Endothelial cell of hepatic sinusoid (primary cell): ENCODE data around the gene FAU.

Source experiments
- in situ Hi-C: cut with HindIII; loops from 2 replicates; pipeline ENCODE4 v1.10.0; 2017; ENCODE audit warnings: low sequenced_read_pairs

The FAU gene

GRCh38 chr11:65109231-65110198 lies 12.4 kb downstream of the FAU start:
- in situ Hi-C loops = no loop called here

- in situ Hi-C loops = no loop called here
Measured at GRCh38 chr11:65108469-65109123, 13.3 kb downstream of the FAU start.

DNA sequence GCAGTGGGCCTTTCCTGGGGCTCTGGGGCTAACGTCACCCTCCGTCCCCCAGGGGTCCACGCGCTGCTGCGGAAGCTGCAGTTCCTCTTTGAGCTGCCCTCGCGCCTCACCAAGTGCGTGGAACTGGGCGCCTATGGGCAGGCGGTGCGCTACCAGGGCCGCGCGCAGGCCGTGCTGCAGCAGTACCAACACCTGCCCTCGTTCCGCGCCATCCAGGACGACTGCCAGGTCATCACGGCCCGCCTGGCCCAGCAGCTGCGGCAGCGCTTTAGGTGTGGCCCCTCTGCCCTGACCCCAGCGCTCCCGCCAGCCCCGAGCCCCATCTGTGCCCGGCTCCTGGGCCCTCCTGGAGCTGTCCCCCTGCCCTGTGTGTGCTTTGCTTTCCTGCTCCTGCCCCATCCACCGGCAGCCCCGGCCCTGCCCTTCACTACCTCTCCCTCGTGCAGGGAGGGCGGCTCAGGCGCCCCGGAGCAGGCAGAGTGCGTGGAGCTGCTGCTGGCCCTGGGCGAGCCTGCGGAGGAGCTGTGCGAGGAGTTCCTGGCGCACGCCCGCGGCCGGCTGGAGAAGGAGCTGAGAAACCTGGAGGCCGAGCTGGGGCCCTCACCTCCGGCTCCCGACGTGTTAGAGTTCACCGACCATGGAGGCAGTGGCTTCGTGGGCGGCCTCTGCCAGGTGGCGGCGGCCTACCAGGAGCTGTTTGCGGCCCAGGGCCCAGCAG lies 14.0 kb downstream of the FAU start:
- in situ Hi-C loops = no loop called here

DNA sequence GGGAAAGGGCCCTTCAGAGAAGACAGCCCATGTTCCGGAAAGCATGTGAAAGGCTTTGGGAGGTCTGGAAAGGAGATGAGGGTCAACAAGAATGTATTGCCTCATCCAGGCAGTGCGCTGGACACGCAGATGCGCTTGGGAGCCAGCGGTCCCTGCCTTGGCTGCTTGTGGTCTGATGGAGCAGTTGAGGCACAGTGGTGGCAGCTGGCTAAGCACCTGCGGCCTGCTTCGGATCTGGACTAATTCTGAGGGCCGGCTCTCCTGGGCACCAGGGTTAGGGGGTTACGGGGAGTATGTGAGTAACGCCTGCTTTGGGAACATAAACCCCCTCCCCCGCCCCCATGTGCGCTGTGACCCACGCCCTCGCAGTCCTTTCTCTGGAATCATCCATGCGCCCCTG lies 14.9 kb downstream of the FAU start:
- in situ Hi-C loops = no loop called here

GRCh38 chr11:65104628-65105027 lies 17.3 kb downstream of the FAU start:
- in situ Hi-C loops = no loop called here

DNA sequence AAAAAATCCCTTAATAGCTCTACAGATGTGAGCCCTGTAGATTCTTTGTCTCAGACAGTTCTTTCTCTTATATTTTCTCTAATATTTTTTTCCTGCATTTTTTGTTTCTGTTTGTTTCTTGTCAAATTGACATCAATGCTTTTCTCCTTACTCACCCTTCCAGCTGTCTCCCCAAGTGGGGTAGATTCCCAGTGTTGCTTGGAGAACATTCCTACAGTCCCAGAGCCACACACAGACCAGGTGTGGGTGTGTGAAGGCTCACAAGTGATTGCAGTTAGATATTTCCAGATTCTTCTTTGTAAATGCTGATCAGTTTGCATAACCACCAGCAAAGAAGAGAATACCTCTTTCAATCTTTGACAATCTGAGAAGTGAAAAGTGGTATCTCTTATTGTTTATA lies 18.5 kb downstream of the FAU start:
- in situ Hi-C loops = no loop called here

DNA sequence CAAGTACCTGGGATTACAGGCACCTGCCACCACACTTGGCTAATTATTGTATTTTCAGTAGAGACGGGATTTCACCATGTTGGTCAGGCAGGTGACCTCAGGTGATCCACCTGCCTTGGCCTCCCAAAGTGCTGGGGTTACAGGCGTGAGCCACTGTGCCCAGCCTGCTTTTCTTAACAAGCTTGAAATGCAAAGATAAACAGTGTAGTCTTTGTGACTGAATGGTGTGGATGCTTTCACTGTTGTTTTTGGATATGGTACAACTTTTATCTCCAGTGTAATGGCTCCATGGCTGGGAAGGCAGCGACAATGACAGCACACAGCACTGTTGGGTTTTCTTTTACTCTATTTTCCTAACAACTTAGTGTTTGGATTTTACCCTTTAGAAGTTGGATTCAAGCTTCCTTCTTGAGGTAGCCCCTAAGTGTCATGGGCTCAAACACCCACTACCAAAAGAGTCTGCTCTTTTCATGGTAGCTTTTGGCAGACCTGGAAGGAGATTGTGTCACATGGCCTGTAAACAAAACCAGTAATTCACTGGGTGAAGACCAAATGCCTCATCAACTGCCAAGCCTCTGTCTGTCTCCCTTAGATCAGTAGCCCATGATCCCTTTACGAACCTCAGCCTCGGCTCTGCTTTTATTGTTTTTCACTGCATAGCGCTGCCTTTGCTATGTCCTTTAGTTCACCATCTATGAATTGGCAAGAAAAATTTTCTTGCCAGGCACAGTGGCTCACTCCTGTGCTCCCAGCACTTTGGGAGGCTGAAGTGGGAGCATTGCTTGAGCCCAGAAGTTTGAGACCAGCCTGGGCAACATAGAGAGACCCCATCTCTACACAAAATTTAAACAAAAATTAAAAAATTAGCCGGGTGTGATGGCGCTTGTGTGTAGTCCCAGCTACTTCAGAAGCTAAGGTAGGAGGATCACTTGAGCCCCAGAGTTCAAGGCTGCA lies 19.5 kb downstream of the FAU start:
- in situ Hi-C loops = no loop called here

- in situ Hi-C loops = no loop called here
Measured at GRCh38 chr11:65100674-65101350, 21.1 kb downstream of the FAU start.

GRCh38 chr11:65096926-65097325 lies 25.0 kb downstream of the FAU start:
- in situ Hi-C loops = no loop called here

DNA sequence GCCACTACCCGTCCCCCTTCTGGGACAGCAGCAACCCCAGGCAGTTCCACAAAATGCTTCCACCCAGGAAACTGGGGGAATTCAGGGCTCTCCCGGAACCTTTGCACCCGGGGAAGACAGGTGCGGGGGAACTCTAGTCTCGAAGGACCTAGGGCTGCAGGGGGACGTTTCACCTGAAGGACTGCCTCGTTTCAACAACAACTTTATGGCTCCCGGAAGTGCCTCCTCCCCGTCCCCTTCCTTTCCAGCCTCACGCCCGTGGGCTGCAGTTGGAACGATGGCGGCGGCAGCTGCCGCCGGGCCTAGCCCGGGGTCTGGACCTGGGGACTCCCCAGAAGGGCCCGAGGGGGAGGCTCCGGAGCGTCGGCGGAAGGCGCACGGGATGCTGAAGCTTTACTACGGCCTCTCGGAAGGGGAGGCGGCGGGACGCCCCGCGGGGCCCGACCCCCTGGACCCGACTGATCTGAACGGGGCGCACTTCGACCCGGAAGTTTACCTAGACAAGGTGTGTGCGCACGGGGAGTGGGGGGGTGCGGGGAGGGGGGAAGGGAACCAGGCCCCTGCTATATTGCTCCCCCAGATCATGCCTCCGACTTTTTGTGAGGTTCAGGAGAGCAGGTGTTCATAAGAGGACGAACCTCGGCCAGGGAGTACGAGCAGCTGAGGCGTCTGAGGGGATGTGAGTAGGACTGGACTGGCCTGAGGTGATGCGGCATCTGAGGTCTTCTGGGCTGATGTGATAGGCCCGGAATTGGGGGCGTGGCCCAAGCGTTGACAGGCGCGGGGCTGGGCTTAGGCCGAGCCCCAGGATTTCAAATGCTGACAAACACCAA lies 25.7 kb downstream of the FAU start, which contains the start of gene VPS51:
Gene VPS51, plus strand, starts transcription at position 241 of the 833 bp plus-strand sequence. Its CDS starts 37 bp downstream, at position 278.
- in situ Hi-C loops = no loop called here

DNA sequence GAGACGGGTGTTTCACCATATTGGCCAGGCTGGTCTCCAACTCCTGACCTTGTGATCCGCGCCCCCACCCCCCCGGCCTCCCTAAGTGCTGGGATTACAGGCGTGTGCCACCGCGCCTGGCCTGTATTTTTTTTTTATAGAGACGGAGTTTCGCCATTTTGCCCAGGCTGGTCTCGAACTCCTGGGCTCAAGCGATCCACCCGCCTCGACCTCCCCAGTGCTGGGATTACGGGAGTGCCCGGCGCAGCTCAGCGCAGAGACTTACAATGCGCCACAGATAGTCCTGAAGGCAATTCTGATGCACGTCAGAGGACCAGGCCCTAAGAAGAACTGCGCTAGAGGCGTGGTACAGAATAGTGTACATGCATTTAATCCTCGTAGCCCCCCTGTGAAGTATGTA lies 26.5 kb downstream of the FAU start:
- in situ Hi-C loops = no loop called here

GRCh38 chr11:65090628-65091027 lies 31.3 kb downstream of the FAU start:
- in situ Hi-C loops = no loop called here

- in situ Hi-C loops = no loop called here
Measured at GRCh38 chr11:65089621-65090020, 32.3 kb downstream of the FAU start.

GRCh38 chr11:65087827-65088226 lies 34.1 kb downstream of the FAU start:
- in situ Hi-C loops = no loop called here

DNA sequence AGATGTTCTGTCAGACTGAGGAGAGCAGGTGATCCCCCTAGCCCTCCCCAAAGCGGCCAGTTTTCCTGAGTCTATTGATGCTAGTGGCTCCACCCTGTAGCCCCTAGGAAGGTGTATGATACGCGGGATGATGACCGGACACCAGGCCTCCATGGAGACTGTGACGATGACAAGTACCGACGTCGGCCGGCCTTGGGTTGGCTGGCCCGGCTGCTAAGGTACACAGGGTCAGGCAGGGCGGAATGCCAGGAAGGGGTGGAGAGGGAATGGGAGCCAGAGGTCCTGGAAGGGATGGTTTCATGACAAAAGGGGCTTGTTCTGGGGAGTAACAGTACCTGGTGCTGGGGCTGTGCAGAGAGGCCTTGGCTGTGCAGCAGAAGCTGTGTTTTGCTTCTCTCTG lies 34.7 kb downstream of the FAU start:
- in situ Hi-C loops = no loop called here

GRCh38 chr11:65086809-65087208 lies 35.1 kb downstream of the FAU start:
- in situ Hi-C loops = no loop called here

DNA sequence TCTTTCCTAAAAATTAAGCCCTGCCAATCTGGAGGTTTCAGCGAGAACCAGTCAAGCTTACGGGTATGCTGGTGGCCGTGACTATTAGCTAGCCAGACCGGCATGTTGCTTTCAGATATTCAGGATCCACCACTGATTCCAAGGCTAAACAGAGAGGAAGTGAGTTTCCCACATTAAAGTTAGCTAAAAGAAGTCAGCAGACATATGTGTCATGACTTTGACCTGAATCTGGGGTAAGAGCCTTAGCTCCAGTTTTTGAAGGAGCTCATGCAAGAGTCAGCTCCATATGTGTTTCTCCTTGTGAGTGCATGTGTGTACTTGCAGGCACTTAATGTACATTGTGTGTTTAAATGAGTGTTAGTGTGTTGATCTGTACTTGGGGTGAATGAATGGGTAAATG lies 36.5 kb downstream of the FAU start:
- in situ Hi-C loops = no loop called here

DNA sequence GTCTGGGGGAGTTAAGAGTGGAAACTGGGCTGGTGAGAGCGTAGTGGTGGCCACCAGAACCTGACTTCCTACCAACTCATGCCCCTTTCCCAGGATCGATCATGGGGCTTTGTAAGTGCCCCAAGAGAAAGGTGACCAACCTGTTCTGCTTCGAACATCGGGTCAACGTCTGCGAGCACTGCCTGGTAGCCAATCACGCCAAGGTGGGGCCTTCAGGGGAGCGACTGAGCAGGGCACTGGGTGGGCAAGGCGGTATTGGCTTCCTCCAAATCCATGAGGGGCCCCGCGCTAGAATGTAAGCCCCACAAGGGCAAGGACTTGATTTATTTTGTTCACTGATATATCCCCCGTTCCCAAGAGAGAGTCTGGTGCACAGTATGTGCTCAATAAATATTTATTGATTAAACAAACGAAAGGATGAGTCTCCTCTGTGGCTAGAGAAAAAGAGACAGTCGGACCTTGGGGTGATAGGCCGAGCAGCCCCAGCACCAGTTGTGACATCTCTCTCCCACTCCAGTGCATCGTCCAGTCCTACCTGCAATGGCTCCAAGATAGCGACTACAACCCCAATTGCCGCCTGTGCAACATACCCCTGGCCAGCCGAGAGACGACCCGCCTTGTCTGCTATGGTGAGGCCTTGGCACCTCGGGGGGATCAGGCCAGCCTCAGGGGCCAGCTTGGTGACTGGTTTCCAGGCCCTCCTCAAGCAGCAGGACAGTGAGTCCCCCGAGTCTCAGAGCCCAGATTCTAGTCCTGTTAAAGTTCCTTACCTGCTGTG lies 37.1 kb downstream of the FAU start:
- in situ Hi-C loops = no loop called here
